ENCODE measurements around the gene MAPT.

DNA sequence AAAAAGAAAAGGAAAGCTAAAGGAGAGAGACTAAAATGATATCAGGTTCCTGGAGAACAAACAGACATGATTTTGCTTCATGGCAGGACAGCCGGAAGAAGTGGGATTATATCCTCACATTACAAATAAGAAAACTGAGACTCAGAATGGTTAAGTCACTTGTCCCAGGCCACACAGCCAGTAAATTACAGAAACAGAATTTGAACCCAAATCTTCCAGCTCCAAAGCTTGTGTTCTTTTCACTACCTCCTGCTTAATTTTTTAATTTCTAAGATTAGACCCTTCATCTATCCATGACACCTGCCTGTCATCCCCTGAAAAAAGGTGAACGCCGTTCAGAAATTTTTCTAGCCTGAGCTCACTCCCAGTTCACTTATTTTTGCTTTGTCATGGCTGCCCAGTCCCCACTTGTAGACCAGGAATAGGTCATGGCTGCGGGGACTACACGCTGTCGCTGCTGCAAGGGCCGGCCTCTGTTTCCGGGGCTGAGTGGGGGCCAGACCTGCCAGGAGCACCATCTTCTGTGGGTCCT, 36.1 kb downstream of the MAPT start:
- TF ChIP-seq, protein P1, sequence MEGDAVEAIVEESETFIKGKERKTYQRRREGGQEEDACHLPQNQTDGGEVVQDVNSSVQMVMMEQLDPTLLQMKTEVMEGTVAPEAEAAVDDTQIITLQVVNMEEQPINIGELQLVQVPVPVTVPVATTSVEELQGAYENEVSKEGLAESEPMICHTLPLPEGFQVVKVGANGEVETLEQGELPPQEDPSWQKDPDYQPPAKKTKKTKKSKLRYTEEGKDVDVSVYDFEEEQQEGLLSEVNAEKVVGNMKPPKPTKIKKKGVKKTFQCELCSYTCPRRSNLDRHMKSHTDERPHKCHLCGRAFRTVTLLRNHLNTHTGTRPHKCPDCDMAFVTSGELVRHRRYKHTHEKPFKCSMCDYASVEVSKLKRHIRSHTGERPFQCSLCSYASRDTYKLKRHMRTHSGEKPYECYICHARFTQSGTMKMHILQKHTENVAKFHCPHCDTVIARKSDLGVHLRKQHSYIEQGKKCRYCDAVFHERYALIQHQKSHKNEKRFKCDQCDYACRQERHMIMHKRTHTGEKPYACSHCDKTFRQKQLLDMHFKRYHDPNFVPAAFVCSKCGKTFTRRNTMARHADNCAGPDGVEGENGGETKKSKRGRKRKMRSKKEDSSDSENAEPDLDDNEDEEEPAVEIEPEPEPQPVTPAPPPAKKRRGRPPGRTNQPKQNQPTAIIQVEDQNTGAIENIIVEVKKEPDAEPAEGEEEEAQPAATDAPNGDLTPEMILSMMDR (IDR thresholded peaks at IDR 0.05) = no peak
- TF ChIP-seq POLR2A (IDR thresholded peaks at IDR 0.05) = no peak
